ENCODE results near the gene GLS. TPM values are rescaled to one million over a fixed set of nuclear protein-coding genes. Genes with fewer than 3 reads are reported as not detected.

The GLS gene
- total RNA-seq, 1 experiment from 2014 or later = 97.4 TPM

- POLR2A ChIA-PET = no interaction called here
Measured at GRCh38 chr2:191006997-191007783, 126.6 kb downstream of the GLS start.

More at GRCh38 chr2:191006997-191007783, 126.6 kb downstream of the GLS start:
- TF ChIP-seq YY1 (IDR thresholded peaks at IDR 0.05; ENCODE audit: extremely low read depth, insufficient replicate concordance, low read depth, low read length) (no peak), CTCF (IDR thresholded peaks at IDR 0.05 in 2 of 3, conservative IDR thresholded peaks at IDR 0.05 in 1 of 3; ENCODE audit: borderline replicate concordance in 1 of 3, insufficient read depth in 1 of 3, low read depth in 2 of 3, low read length in 2 of 3) (no peak), EGR1 (IDR thresholded peaks at IDR 0.05; ENCODE audit: low read depth) (no peak), MAX (IDR thresholded peaks at IDR 0.05) (no peak), FOSL1 (IDR thresholded peaks at IDR 0.05; ENCODE audit: low read depth) (no peak)
- RAD21 ChIA-PET (ENCODE audit: low non-redundant PET in 1 of 2, low total read pairs in 2 of 2, uncharacterized antibody in 2 of 2, unreplicated experiment in 2 of 2) = no interaction called here
- Histone ChIP-seq H3K9me2 (ENCODE audit: insufficient read depth) (no peaks in the 10 kb centered on the region), H3K27me3 (ENCODE audit: insufficient read depth, low read length) (no peaks in the 10 kb centered on the region), H3K4me1 (ENCODE audit: control insufficient read depth in 1 of 2, insufficient read depth in 2 of 2, low read length in 2 of 2) (no peaks in the 10 kb centered on the region), H3K27ac (ENCODE audit: low read depth, low read length) (no peak overlapping the region), H3K9ac (ENCODE audit: low read length) (no peak overlapping the region), H2AFZ (ENCODE audit: low read depth, low read length, poor library complexity, severe bottlenecking) (no peak overlapping the region), H3K4me2 (ENCODE audit: low read length) (no peak overlapping the region), H3K9me3 (ENCODE audit: control insufficient read depth in 1 of 2, insufficient read depth in 1 of 2, low read depth in 1 of 2, low read length in 2 of 2) (no peaks in the 10 kb centered on the region), H3K4me3 (replicated peaks in 1 of 2; ENCODE audit: low read depth in 1 of 2, low read length in 2 of 2) (no peak overlapping the region), H3K79me2 (ENCODE audit: insufficient read depth, low read length) (peaks cover 20% of the 10 kb centered on the region), H3K36me3 (ENCODE audit: control insufficient read depth in 1 of 2, insufficient read depth in 2 of 2, low read length in 2 of 2) (peaks cover 63 to 64% of the 10 kb centered on the region in 2 experiments), H4K20me1 (ENCODE audit: insufficient read depth) (no peaks in the 10 kb centered on the region)
- CTCF ChIA-PET = no interaction called here
- intact Hi-C loops (cut with micrococcal nuclease) = no loop called here
- no TSS peak for BruUV-seq (replicated peaks)
- no peak for ATAC-seq
- DNase-seq (ENCODE audit: low read depth, low spot score) = no peak

All from HCT116 (cell line).